Parathyroid adenoma (tissue), 2 donors: Measurements from ENCODE around the gene POLR3GL.
"Not testable (repeated sequence)": the region's sequence is repeated elsewhere in the genome, so short reads cannot be mapped to it uniquely, and the experiment has no call there.

Experiments used
- H2AFZ ChIP-seq: fragments of 300-600 bp; sonication (generic); one replicate; pipeline ENCODE4 v1.7.0; 2017; ENCODE audit warnings: antibody characterized with exemption, mild to moderate bottlenecking
- H3K27ac ChIP-seq: fragments of 300-600 bp; sonication (generic); one replicate; pipeline ENCODE4 v1.7.0; 2017
- H3K27me3 ChIP-seq: fragments of 300-600 bp; sonication (generic); one replicate; pipeline ENCODE4 v1.7.0; 2017; ENCODE audit warnings: low read length; ENCODE audit not compliant: control insufficient read depth, insufficient read depth
- H3K36me3 ChIP-seq: fragments of 300-600 bp; sonication (generic); one replicate; pipeline ENCODE4 v1.7.0; 2017; ENCODE audit warnings: low read length; ENCODE audit not compliant: control insufficient read depth, insufficient read depth
- H3K4me1 ChIP-seq: fragments of 300-600 bp; sonication (generic); one replicate; pipeline ENCODE4 v1.7.0; 2017; ENCODE audit warnings: control low read depth
- H3K4me2 ChIP-seq: fragments of 300-600 bp; sonication (generic); one replicate; pipeline ENCODE4 v1.7.0; 2017; ENCODE audit warnings: low read length
- H3K4me3 ChIP-seq: fragments of 300-600 bp; sonication (generic); one replicate; pipeline ENCODE4 v1.7.0; 2017; ENCODE audit warnings: low read depth, low read length
- H3K79me2 ChIP-seq: fragments of 300-600 bp; sonication (generic); one replicate; pipeline ENCODE4 v1.7.0; 2017; ENCODE audit warnings: control low read depth
- H3K9ac ChIP-seq: fragments of 300-600 bp; sonication (generic); one replicate; pipeline ENCODE4 v1.7.0; 2017; ENCODE audit warnings: mild to moderate bottlenecking
- H3K9me3 ChIP-seq: fragments of 300-600 bp; sonication (generic); one replicate; pipeline ENCODE4 v1.7.0; 2017; ENCODE audit warnings: low read length; ENCODE audit not compliant: control insufficient read depth
- CTCF ChIP-seq: fragments of 300-600 bp; sonication (generic); IDR thresholded peaks from one replicate; pipeline ENCODE4 v1.7.0; 2017; ENCODE audit warnings: antibody characterized with exemption, mild to moderate bottlenecking
- donor health status: primary hyperparathyroidism.

The POLR3GL gene

GRCh38 chr1:146020058-146021049 lies 55.9 kb downstream of the POLR3GL start:
- H3K4me3 ChIP-seq: no peak overlapping the region
- no peaks in the 10 kb centered on the region for H3K36me3 ChIP-seq
- no peak for TF ChIP-seq CTCF
- no peak overlapping the region for H3K4me2 ChIP-seq
- no peaks in the 10 kb centered on the region for H3K9me3 ChIP-seq
- no peak overlapping the region for H3K27ac ChIP-seq
- H2AFZ ChIP-seq: no peak overlapping the region
- peaks cover 4% of the 10 kb centered on the region for H3K27me3 ChIP-seq
- H3K79me2 ChIP-seq: no peaks in the 10 kb centered on the region
- no peaks in the 10 kb centered on the region for H3K4me1 ChIP-seq
- H3K9ac ChIP-seq: no peak overlapping the region

- H3K9ac ChIP-seq: no peak overlapping the region
These were observed 56.6 kb downstream of the POLR3GL start for GRCh38 chr1:146021050-146021445.

GRCh38 chr1:146021622-146022402 lies 57.3 kb downstream of the POLR3GL start, which contains the start of gene HJV:
Gene HJV (minus strand): TSS chr1:146021735. CDS start chr1:146020231, 1,504 bp downstream.
- Histone ChIP-seq H3K27me3 (peaks cover 4% of the 10 kb centered on the region), H3K4me1 (no peaks in the 10 kb centered on the region), H3K36me3 (no peaks in the 10 kb centered on the region), H3K4me3 (no peak within 1 kb of the TSS), H3K9me3 (no peaks in the 10 kb centered on the region), H3K4me2 (no peak within 1 kb of the TSS), H3K79me2 (no peaks in the 10 kb centered on the region), H2AFZ (no peak within 1 kb of the TSS), H3K27ac (no peak within 1 kb of the TSS), H3K9ac (no peak within 1 kb of the TSS)
- TF ChIP-seq CTCF: no peak

More at GRCh38 chr1:146021050-146021445, 56.6 kb downstream of the POLR3GL start:
- Histone ChIP-seq H3K4me1 (no peaks in the 10 kb centered on the region), H3K79me2 (no peaks in the 10 kb centered on the region), H3K9me3 (no peaks in the 10 kb centered on the region), H3K27ac (no peak overlapping the region), H3K36me3 (no peaks in the 10 kb centered on the region), H2AFZ (no peak overlapping the region), H3K27me3 (peaks cover 4% of the 10 kb centered on the region), H3K4me2 (no peak overlapping the region), H3K4me3 (no peak overlapping the region)
- TF ChIP-seq CTCF: no peak

- H3K36me3 ChIP-seq: no peaks in the 10 kb centered on the region
- no peaks in the 10 kb centered on the region for H3K4me1 ChIP-seq
- no peak overlapping the region for H3K4me2 ChIP-seq
- no peak overlapping the region for H3K9ac ChIP-seq
- H3K79me2 ChIP-seq: no peaks in the 10 kb centered on the region
- H3K27ac ChIP-seq: no peak overlapping the region
- H3K27me3 ChIP-seq: peaks cover 4% of the 10 kb centered on the region
- H3K4me3 ChIP-seq: no peak overlapping the region
- TF ChIP-seq CTCF: no peak
- no peaks in the 10 kb centered on the region for H3K9me3 ChIP-seq
- no peak overlapping the region for H2AFZ ChIP-seq
These were observed 58.1 kb downstream of the POLR3GL start for GRCh38 chr1:146022403-146023127.

GRCh38 chr1:146025787-146026495 lies 61.5 kb downstream of the POLR3GL start:
- not testable (repeated sequence) for H2AFZ ChIP-seq, H3K36me3 ChIP-seq, H3K27ac ChIP-seq, H3K27me3 ChIP-seq, H3K9ac ChIP-seq, H3K9me3 ChIP-seq, H3K4me1 ChIP-seq, H3K4me2 ChIP-seq, H3K79me2 ChIP-seq, H3K4me3 ChIP-seq

- H3K4me2 ChIP-seq, H3K27ac ChIP-seq, H3K36me3 ChIP-seq: not testable (repeated sequence)
These were observed 62.2 kb downstream of the POLR3GL start for GRCh38 chr1:146026650-146027049.

More at GRCh38 chr1:146026650-146027049, 62.2 kb downstream of the POLR3GL start:
- H2AFZ ChIP-seq, H3K9me3 ChIP-seq, H3K4me3 ChIP-seq, H3K79me2 ChIP-seq, H3K9ac ChIP-seq, H3K27me3 ChIP-seq, H3K4me1 ChIP-seq: not testable (repeated sequence)
